ENCODE data around the gene PTPRB.

The PTPRB gene

GRCh38 chr12:70639535-70639934, 2.3 kb upstream of the PTPRB start:
- H3K4me2 ChIP-seq (ENCODE audit: low read length) = no peak overlapping the region
- H3K9me3 ChIP-seq (ENCODE audit: low read length) = no peaks in the 10 kb centered on the region
- H3K79me2 ChIP-seq (ENCODE audit: insufficient read depth, low read length) = no peaks in the 10 kb centered on the region
- no peaks in the 10 kb centered on the region for H3K9me2 ChIP-seq (ENCODE audit: low read depth, low read length)
- H3K4me3 ChIP-seq (ENCODE audit: low read depth, low read length, poor library complexity, severe bottlenecking) = no peak overlapping the region
- H3K36me3 ChIP-seq (ENCODE audit: insufficient read depth, low read length) = no peaks in the 10 kb centered on the region
- no peak overlapping the region for H3K9ac ChIP-seq (ENCODE audit: low read length)
- no peaks in the 10 kb centered on the region for H3K27me3 ChIP-seq (ENCODE audit: insufficient read depth, low read length)
- no peak overlapping the region for H3K27ac ChIP-seq (ENCODE audit: low read depth, low read length, poor library complexity, severe bottlenecking)
- no peaks in the 10 kb centered on the region for H4K20me1 ChIP-seq (ENCODE audit: insufficient read depth, low read length)
- H2AFZ ChIP-seq (ENCODE audit: low read length) = no peak overlapping the region
- no peaks in the 10 kb centered on the region for H3K4me1 ChIP-seq (ENCODE audit: insufficient read depth, low read length, severe bottlenecking)
- no peak for TF ChIP-seq CTCF (IDR thresholded peaks at IDR 0.05; ENCODE audit: low read length)
- no peak for TF ChIP-seq EZH2 (IDR thresholded peaks at IDR 0.05; ENCODE audit: borderline replicate concordance, low read length)
- H3F3A ChIP-seq (ENCODE audit: insufficient read depth, low read length) = no peaks in the 10 kb centered on the region

- Histone ChIP-seq H3K36me3 (ENCODE audit: insufficient read depth, low read length) (no peaks in the 10 kb centered on the region), H2AFZ (ENCODE audit: low read length) (no peak overlapping the region), H3K9me3 (ENCODE audit: low read length) (no peaks in the 10 kb centered on the region), H3K9ac (ENCODE audit: low read length) (no peak overlapping the region), H4K20me1 (ENCODE audit: insufficient read depth, low read length) (no peaks in the 10 kb centered on the region), H3K4me2 (ENCODE audit: low read length) (no peak overlapping the region), H3K9me2 (ENCODE audit: low read depth, low read length) (no peaks in the 10 kb centered on the region), H3K79me2 (ENCODE audit: insufficient read depth, low read length) (no peaks in the 10 kb centered on the region), H3K4me1 (ENCODE audit: insufficient read depth, low read length, severe bottlenecking) (no peaks in the 10 kb centered on the region), H3K4me3 (ENCODE audit: low read depth, low read length, poor library complexity, severe bottlenecking) (no peak overlapping the region), H3K27ac (ENCODE audit: low read depth, low read length, poor library complexity, severe bottlenecking) (no peak overlapping the region), H3K27me3 (ENCODE audit: insufficient read depth, low read length) (no peaks in the 10 kb centered on the region), H3F3A (ENCODE audit: insufficient read depth, low read length) (no peaks in the 10 kb centered on the region)
- TF ChIP-seq CTCF (IDR thresholded peaks at IDR 0.05; ENCODE audit: low read length) (no peak), EZH2 (IDR thresholded peaks at IDR 0.05; ENCODE audit: borderline replicate concordance, low read length) (no peak)
These were observed 1.6 kb upstream of the PTPRB start for GRCh38 chr12:70638639-70639360.

- Histone ChIP-seq H3K4me2 (ENCODE audit: low read length) (no peak overlapping the region), H3K9me2 (ENCODE audit: low read depth, low read length) (no peaks in the 10 kb centered on the region)
These were observed 1.5 kb downstream of the PTPRB start for GRCh38 chr12:70635755-70636154.

More at GRCh38 chr12:70635755-70636154, 1.5 kb downstream of the PTPRB start:
- TF ChIP-seq EZH2 (IDR thresholded peaks at IDR 0.05; ENCODE audit: borderline replicate concordance, low read length) = no peak
- TF ChIP-seq CTCF (IDR thresholded peaks at IDR 0.05; ENCODE audit: low read length) = no peak
- Histone ChIP-seq H3K36me3 (ENCODE audit: insufficient read depth, low read length) (no peaks in the 10 kb centered on the region), H3F3A (ENCODE audit: insufficient read depth, low read length) (no peaks in the 10 kb centered on the region), H2AFZ (ENCODE audit: low read length) (no peak overlapping the region), H3K4me3 (ENCODE audit: low read depth, low read length, poor library complexity, severe bottlenecking) (no peak overlapping the region), H3K79me2 (ENCODE audit: insufficient read depth, low read length) (no peaks in the 10 kb centered on the region), H3K9ac (ENCODE audit: low read length) (no peak overlapping the region), H3K4me1 (ENCODE audit: insufficient read depth, low read length, severe bottlenecking) (no peaks in the 10 kb centered on the region), H3K27me3 (ENCODE audit: insufficient read depth, low read length) (no peaks in the 10 kb centered on the region), H3K9me3 (ENCODE audit: low read length) (no peaks in the 10 kb centered on the region), H4K20me1 (ENCODE audit: insufficient read depth, low read length) (no peaks in the 10 kb centered on the region), H3K27ac (ENCODE audit: low read depth, low read length, poor library complexity, severe bottlenecking) (no peak overlapping the region)

All from OCI-LY1 (cell line).